GM21528 (cell line): ENCODE results near the gene C20orf96.
"Not testable (repeated sequence)": the region's sequence is repeated elsewhere in the genome, so short reads cannot be mapped to it uniquely, and the experiment has no call there.

Experiments used
- ATAC-seq: cut with Tn5 transposase; IDR thresholded peaks from one replicate; pipeline ENCODE4 v1.9.1; 2021; ENCODE audit warnings: mild to moderate bottlenecking, moderate library complexity; ENCODE audit not compliant: unreplicated experiment, low FRiP score

Gene C20orf96, protein sequence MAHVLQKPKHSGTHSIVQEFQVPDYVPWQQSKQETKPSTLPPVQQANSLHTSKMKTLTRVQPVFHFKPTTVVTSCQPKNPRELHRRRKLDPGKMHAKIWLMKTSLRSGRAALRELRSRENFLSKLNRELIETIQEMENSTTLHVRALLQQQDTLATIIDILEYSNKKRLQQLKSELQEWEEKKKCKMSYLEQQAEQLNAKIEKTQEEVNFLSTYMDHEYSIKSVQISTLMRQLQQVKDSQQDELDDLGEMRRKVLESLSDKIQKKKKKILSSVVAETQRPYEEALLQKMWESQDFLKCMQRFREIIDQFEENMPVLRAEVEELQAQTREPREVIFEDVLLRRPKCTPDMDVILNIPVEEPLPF

GRCh38 chr20:290084-290831 lies at the start of gene C20orf96:
TSS of gene C20orf96 (minus strand) at chr20:290750. CDS start at chr20:290610, 140 bp downstream.
- peak; percentile 89 for ATAC-seq

DNA sequence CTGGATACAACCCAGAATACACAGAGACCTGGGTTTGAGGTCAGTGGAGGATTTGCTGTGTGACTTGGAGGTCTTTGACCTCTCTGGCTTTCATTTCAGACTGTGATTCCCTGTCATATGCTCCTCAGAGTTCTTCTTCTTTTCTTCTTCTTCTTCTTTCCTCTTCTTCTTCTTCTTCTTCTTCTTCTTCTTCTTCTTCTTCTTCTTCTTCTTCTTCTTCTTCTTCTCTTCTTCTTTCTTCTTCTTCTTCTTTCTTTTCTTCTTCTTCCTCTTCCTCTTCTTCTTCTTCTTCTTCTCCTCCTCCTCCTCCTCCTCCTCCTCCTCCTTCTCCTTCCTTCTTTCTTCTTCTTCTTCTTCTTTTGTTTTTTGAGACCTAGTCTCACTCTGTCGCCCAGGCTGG lies 45.5 kb upstream of the C20orf96 start:
- not testable (repeated sequence) for ATAC-seq

- no peak for ATAC-seq
Measured at GRCh38 chr20:334578-334977, 44.0 kb upstream of the C20orf96 start.

GRCh38 chr20:330233-331149 lies 39.9 kb upstream of the C20orf96 start:
- ATAC-seq = no peak

DNA sequence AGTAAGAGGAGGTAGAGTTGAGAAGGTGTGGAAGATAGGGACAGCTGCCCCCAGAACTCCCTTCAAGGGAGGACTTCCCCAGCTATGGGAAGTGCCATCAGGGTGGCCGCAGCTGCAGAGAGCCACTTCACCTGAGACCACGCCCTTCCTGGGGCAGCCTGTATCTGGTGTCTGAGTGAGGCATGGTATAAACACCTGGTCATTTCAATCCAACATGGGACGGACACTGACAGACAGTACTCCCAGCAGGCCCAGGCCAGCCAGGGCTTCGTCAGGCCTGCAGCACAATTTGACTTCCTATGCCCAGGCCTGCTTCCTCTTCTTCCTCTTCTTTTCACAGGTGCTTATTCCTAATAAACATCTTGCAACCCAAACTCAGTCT lies 39.3 kb upstream of the C20orf96 start:
- ATAC-seq = no peak

GRCh38 chr20:328975-329695 lies 38.6 kb upstream of the C20orf96 start:
- no peak for ATAC-seq

- no peak for ATAC-seq
Measured at GRCh38 chr20:328027-328974, 37.8 kb upstream of the C20orf96 start.

DNA sequence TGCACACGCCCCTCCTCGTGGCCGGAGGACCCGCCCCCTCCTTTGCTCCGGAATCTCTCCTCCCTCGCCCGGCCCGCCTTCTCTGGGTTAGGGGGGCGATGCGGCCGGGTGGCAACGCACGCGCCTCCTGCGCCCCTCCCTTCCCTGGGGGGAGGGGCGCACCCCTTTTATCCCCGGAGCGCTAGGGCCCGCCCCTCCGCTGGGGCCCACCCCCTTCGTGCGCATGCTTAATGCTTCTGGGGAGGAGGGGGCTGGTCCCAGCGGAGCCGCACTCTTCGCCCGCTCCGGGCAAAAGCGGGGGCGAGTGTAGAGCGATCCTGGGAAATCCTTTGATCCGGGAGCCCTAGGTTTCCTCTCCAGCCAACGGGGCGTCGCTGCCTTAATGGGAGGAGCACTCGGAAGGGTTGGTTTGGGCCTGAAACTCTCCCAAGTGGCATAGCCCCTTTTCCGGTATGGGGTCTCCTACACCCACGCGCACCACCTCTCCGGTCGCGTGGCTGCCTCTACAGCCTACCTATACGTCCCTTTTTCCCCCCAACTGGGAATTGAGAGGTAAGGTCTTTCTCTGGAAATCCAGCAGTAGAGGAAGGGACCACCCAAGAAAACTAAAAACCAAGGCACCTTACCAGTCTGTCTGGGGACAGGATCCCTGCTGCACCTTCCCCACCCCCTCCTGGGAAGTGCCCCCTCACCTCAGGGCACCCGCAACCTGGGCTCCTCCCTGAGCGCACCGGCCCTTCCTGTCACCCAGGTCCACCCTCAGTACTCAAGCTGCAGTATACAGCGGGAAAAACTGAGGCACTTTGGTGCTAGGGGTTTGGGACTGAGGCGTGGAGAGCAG lies 36.9 kb upstream of the C20orf96 start:
- ATAC-seq = no peak

DNA sequence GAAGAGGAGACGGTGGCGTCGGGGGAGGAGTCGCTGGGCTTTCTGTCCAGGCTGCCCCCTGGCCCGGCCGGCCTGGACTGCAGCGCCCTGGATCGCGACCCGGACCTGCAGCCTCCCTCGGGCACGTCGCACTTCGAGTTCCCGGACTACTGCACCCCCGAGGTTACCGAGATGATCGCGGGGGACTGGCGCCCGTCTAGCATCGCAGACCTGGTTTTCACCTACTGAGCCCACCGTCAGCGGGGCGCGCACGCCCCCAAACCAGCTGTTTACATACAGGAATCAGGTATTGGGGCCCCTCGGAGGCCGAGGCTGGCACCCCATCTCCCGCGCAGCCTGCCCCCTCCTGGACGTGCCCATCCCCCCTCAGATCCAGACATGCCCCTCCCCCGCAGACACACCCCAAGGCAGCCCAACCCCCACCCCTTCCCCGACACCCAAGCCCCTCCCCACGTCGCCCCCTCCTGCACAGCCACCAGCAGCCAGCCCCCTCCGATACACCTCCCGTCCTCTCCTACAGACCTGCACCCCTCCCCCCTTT lies 36.2 kb upstream of the C20orf96 start:
- ATAC-seq = no peak

GRCh38 chr20:325889-326644 lies 35.5 kb upstream of the C20orf96 start:
- peak; percentile 10 for ATAC-seq

DNA sequence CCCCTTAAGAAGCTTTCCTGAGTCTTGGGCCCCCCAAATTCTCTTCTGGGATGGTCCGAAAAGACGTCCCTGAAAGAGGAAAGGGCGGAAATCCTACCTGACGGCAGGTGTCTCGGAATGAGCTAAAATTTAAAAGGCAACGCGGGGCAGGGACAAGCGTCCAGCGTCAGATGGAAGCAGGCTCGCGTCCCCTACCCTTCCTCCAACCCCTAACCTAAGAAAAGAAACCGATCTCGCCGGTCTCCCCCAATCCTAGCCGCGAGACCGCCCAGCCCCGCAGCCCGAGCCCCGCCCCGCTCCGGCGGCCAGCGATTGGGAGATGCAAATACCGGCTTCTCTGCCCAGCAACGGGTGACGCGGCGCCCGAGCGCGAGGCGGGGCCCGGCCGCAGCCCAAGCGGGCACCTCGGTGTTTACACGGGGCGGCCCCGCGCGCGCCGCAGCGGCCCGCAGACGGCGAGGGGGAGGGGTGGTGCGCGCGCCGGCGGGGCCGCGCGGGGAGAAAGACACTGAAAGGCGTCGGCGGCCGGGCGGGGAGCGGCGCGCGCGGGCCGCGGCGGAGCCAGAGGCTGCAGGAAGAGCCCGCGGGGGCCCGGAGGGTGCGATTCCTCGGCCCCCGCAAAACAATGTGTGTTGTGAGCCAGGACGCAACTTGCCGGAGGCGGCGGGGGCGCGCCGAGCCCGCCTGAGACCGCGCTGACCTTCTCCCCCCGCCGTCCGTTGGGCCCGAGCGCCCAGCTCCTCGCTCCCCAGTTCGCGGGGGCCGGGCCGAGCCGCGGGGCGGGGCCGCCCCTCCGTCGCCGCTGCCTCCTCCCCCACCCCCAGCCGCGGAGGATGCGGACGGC lies 34.7 kb upstream of the C20orf96 start, which contains the start of gene SOX12:
Gene SOX12 (plus strand): TSS at position 508 of the 844 bp plus-strand sequence. CDS start 373 bp downstream, outside the sequence.
- ATAC-seq = peak; percentile 64

DNA sequence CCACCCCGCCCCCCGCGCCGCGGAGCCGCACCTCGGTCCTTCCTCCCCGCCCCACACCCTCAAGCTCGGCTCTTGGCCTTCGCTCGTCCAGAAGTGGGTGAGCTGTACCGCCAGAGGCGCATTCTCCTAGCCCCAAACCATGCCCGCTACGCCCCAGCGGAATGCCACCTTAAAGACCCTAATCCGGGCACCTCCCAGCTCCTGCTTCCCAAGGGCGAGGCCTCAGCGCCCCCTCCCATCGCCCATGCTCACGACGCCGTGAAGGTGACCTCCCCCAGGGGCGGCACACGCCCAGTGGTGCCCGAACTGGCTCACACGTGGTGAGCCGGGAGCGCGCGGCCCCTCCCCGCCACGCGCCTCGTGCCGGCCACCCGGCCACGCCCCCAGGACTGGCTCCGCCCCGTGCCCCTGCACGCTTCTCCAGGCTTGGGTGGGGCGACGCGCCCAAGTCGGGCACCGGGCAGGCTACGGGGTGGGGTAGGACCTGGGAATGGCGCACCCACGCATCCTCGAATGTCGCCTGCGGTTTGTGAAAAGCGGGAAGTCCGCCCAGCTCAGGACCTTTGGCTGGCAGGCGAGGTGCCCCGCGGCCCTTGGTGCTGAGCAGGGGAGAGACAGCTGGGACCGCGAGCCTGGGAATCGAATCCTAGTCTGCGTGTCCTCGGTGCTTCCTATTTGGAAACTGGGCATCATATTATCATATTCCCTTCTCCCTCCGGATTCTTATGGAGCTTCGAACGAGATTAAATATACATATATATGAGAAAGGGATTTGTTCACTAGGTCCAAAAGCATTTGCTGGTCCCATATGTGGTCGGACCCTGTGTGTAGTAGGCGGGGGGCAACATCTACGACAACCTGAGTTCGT lies 33.9 kb upstream of the C20orf96 start:
- peak; percentile 47 for ATAC-seq

DNA sequence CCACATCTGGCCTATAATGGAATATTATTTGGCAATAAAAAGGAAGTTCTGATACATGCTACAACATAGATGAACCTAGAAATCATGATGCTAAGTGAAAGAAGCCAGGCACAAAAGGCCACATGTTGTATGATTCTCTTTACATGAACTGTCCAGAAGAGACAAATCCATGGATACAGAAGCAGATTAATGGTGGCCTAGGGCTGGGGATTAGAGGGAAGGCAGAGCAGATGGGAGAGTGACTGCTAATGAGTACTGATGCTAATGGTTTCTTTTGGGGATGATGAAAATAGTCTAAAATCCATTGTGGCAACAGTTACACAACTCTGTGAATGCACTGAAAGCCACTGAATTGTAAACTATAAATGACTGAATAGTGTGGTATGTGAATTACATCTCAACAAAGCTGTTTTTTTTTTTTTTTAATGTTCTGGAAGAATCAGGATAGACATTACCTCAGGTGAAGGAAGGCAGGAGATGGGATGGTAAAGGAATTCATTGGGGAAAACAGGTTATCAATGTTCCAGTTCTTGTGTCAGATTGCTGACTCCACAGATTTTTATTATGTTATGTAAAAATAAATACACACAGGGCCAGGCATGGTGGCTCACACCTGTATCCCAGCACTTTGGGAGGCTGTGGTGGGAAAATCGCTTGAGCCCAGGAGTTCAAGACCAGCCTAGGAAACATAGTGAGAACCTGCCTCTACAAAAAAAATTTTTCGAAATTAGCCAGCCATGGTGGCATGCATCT lies 25.9 kb upstream of the C20orf96 start:
- ATAC-seq = no peak

DNA sequence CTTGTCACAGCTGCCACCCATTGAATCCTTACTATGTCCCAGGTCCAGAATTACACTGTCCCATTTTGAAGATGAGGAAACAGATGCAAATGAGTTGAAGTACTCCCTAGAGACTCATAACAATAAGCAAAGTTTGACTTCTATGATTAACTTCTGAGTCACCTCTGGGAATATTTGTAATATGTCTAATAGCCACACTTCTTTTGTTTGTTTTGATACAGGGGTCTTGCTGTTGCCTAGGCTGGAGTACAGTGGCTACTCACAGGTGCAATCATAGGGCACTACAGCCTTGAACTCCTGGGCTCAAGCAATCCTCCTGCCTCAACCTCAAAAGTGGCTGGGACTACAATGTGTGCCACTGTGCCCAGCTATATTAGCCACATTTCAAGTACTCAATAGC lies 23.4 kb upstream of the C20orf96 start:
- ATAC-seq = no peak

DNA sequence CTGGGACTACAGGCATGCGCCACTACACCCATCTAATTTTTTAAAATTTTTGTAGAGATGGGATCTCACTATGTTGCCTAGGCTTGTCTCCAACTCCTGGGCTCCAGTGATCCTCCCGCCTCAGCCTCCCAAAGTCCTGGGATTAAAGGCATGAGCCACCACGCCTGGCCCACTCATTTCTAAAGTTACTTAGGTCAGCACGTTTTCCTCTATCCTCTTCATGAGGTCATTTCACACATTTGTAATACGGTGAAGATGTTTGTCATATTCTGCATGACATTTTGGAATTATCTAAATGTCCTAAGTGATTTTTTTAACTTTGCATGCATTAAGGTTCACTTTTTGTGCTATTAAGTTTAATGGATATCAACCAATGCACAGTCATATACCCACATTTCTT lies 22.9 kb upstream of the C20orf96 start:
- ATAC-seq = no peak
